Measurements from ENCODE around the gene RPH3AL. TPM values are rescaled to one million over a fixed set of nuclear protein-coding genes. Genes with fewer than 3 reads are reported as not detected.

Gene RPH3AL
- total and polyA plus RNA-seq, 2 of the 8 experiments (the other 6 are each of a cell fraction or from before 2014, with no cell fraction given) = 5.6 to 5.8 TPM

- no peak for TF ChIP-seq CHD7 (IDR thresholded peaks at IDR 0.05; ENCODE audit: insufficient replicate concordance, low read length)
- no peak for TF ChIP-seq BRCA1 (IDR thresholded peaks at IDR 0.05; ENCODE audit: low read depth, low read length)
- no peak for TF ChIP-seq MAX (IDR thresholded peaks at IDR 0.05)
- TF ChIP-seq RFX5 (IDR thresholded peaks at IDR 0.05; ENCODE audit: borderline replicate concordance, low read depth, low read length) = no peak
- TF ChIP-seq HDAC6 (IDR thresholded peaks at IDR 0.05; ENCODE audit: low read depth, low read length) = no peak
- no peak for TF ChIP-seq E2F6 (IDR thresholded peaks at IDR 0.05)
- TF ChIP-seq TBP (IDR thresholded peaks at IDR 0.05; ENCODE audit: low read depth, low read length) = no peak
- TF ChIP-seq RXRA (IDR thresholded peaks at IDR 0.05; ENCODE audit: insufficient read depth, low read depth, low read length) = no peak
- no peak for TF ChIP-seq GTF2F1 (IDR thresholded peaks at IDR 0.05; ENCODE audit: borderline replicate concordance, low read depth, low read length)
- TF ChIP-seq EGR1 (IDR thresholded peaks at IDR 0.05; ENCODE audit: borderline replicate concordance, low read depth, low read length) = no peak
- no peak for TF ChIP-seq CBX8 (IDR thresholded peaks at IDR 0.05; ENCODE audit: borderline replicate concordance, low read depth, low read length)
- TF ChIP-seq JUND (IDR thresholded peaks at IDR 0.05; ENCODE audit: low read length) = no peak
Measured at GRCh38 chr17:340074-340473, 12.5 kb downstream of the RPH3AL start (continued).

Data from H1 (cell line).